Measurements from ENCODE around the gene SUMO1.
"Not testable (repeated sequence)": the region's sequence is repeated elsewhere in the genome, so short reads cannot be mapped to it uniquely, and the experiment has no call there.

SUMO1 gene

GRCh38 chr2:202238234-202239197, at the start of gene SUMO1:
SUMO1 (minus strand) TSS chr2:202238597; CDS start chr2:202238451, 146 bp downstream.
- Histone ChIP-seq H3K36me3 (ENCODE audit: control insufficient read depth in 1 of 2, insufficient read depth in 2 of 2, low read length in 2 of 2) (no peaks in the 10 kb centered on the region), H3K9ac (ENCODE audit: low read depth in 1 of 2, low read length in 2 of 2) (peak within 1 kb of the TSS; percentile 82 to 88), H3K4me1 (ENCODE audit: control insufficient read depth in 1 of 2, insufficient read depth in 2 of 2, low read length in 2 of 2) (peaks cover 6 to 15% of the 10 kb centered on the region in 2 donors), H3K9me3 (ENCODE audit: control insufficient read depth in 1 of 2, low read length in 2 of 2) (no peaks in the 10 kb centered on the region), H3K27ac (ENCODE audit: low read depth, low read length) (peak within 1 kb of the TSS; percentile 70), H3K4me3 (ENCODE audit: low read depth in 1 of 2, low read length in 2 of 2) (peak within 1 kb of the TSS; percentile 88 to 95), H3K27me3 (ENCODE audit: control insufficient read depth in 1 of 2, insufficient read depth in 2 of 2, low read length in 2 of 2) (no peaks in the 10 kb centered on the region)

- no peak overlapping the region for H3K4me3 ChIP-seq (ENCODE audit: low read depth in 1 of 2, low read length in 2 of 2)
- H3K27me3 ChIP-seq (ENCODE audit: control insufficient read depth in 1 of 2, insufficient read depth in 2 of 2, low read length in 2 of 2) = no peaks in the 10 kb centered on the region
- H3K27ac ChIP-seq (ENCODE audit: low read depth, low read length) = no peak overlapping the region
- peaks cover 39 to 93% of the 10 kb centered on the region in 2 donors for H3K36me3 ChIP-seq (ENCODE audit: control insufficient read depth in 1 of 2, insufficient read depth in 2 of 2, low read length in 2 of 2)
- H3K4me1 ChIP-seq (ENCODE audit: control insufficient read depth in 1 of 2, insufficient read depth in 2 of 2, low read length in 2 of 2) = no peaks in the 10 kb centered on the region
- H3K9me3 ChIP-seq (ENCODE audit: control insufficient read depth in 1 of 2, low read length in 2 of 2) = no peaks in the 10 kb centered on the region
- no peak overlapping the region for H3K9ac ChIP-seq (ENCODE audit: low read depth in 1 of 2, low read length in 2 of 2)
Measured at GRCh38 chr2:202286595-202286994, 48.2 kb upstream of the SUMO1 start.

DNA sequence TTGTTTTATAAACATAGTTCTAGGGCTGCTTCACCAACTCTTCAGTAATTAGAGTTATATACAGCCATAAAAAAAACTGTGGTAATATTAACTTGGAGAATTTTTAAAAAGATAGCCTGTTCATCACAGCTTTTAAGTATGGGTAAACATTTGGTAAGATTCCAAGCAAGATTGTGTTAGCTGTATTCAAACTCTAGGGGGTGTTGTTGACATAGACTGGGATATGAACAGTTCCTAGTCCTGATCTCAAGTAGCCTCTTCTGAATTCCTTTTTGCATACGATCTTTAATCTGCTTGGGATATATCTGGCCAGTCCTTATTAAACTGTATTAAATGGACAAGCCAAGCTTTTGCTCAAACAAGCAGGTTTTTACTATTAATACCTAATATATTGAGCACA, 40.5 kb upstream of the SUMO1 start:
- peaks cover 7 to 68% of the 10 kb centered on the region in 2 donors for H3K36me3 ChIP-seq (ENCODE audit: control insufficient read depth in 1 of 2, insufficient read depth in 2 of 2, low read length in 2 of 2)

GRCh38 chr2:202278036-202278760, 39.8 kb upstream of the SUMO1 start:
- H3K4me1 ChIP-seq (ENCODE audit: control insufficient read depth in 1 of 2, insufficient read depth in 2 of 2, low read length in 2 of 2) = no peaks in the 10 kb centered on the region
- H3K27me3 ChIP-seq (ENCODE audit: control insufficient read depth in 1 of 2, insufficient read depth in 2 of 2, low read length in 2 of 2) = no peaks in the 10 kb centered on the region
- no peak overlapping the region for H3K4me3 ChIP-seq (ENCODE audit: low read depth in 1 of 2, low read length in 2 of 2)
- H3K27ac ChIP-seq (ENCODE audit: low read depth, low read length) = no peak overlapping the region
- peaks cover 7 to 60% of the 10 kb centered on the region in 2 donors for H3K36me3 ChIP-seq (ENCODE audit: control insufficient read depth in 1 of 2, insufficient read depth in 2 of 2, low read length in 2 of 2)
- no peaks in the 10 kb centered on the region for H3K9me3 ChIP-seq (ENCODE audit: control insufficient read depth in 1 of 2, low read length in 2 of 2)
- no peak overlapping the region for H3K9ac ChIP-seq (ENCODE audit: low read depth in 1 of 2, low read length in 2 of 2)

More for the DNA sequence above, 40.5 kb upstream of the SUMO1 start:
- Histone ChIP-seq H3K9me3 (ENCODE audit: control insufficient read depth in 1 of 2, low read length in 2 of 2) (no peaks in the 10 kb centered on the region), H3K9ac (ENCODE audit: low read depth in 1 of 2, low read length in 2 of 2) (no peak overlapping the region), H3K27me3 (ENCODE audit: control insufficient read depth in 1 of 2, insufficient read depth in 2 of 2, low read length in 2 of 2) (no peaks in the 10 kb centered on the region), H3K27ac (ENCODE audit: low read depth, low read length) (no peak overlapping the region), H3K4me3 (ENCODE audit: low read depth in 1 of 2, low read length in 2 of 2) (no peak overlapping the region), H3K4me1 (ENCODE audit: control insufficient read depth in 1 of 2, insufficient read depth in 2 of 2, low read length in 2 of 2) (no peaks in the 10 kb centered on the region)

DNA sequence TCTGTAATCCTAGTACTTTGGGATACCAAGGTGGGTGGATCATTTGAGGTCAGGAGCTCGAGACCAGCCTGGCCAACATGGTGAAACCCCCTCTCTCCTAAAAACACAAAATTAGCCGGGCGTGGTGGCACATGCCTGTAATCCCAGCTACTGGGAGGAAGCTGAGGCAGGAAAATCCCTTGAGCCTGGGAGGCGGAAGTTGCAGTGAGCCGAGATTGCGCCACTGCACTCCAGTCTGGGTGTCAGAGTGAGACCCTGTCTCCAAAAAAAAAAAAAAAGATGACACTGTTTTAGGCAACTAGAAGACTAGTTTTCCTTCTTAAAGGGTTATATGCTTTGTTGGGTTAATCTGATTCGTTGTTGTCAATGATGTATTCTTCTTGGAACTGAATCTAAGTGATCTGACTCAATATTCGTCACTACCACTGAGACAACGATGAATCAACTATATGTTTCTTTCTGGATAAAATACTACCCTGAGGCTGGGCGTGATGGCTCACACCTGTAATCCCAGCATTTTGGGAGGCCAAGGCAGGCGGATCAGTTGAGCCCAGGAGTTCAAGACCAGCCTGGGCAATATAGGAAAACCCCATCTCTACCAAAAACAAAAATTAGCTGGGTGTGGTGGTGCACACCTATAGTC, 37.8 kb upstream of the SUMO1 start:
- H3K27ac ChIP-seq (ENCODE audit: low read depth, low read length); H3K4me3 ChIP-seq (ENCODE audit: low read depth in 1 of 2, low read length in 2 of 2); H3K4me1 ChIP-seq (ENCODE audit: control insufficient read depth in 1 of 2, insufficient read depth in 2 of 2, low read length in 2 of 2); H3K9me3 ChIP-seq (ENCODE audit: control insufficient read depth in 1 of 2, low read length in 2 of 2); H3K9ac ChIP-seq (ENCODE audit: low read depth in 1 of 2, low read length in 2 of 2); H3K27me3 ChIP-seq (ENCODE audit: control insufficient read depth in 1 of 2, insufficient read depth in 2 of 2, low read length in 2 of 2): not testable (repeated sequence)
- peaks cover 3 to 42% of the 10 kb centered on the region in 2 donors for H3K36me3 ChIP-seq (ENCODE audit: control insufficient read depth in 1 of 2, insufficient read depth in 2 of 2, low read length in 2 of 2)

DNA sequence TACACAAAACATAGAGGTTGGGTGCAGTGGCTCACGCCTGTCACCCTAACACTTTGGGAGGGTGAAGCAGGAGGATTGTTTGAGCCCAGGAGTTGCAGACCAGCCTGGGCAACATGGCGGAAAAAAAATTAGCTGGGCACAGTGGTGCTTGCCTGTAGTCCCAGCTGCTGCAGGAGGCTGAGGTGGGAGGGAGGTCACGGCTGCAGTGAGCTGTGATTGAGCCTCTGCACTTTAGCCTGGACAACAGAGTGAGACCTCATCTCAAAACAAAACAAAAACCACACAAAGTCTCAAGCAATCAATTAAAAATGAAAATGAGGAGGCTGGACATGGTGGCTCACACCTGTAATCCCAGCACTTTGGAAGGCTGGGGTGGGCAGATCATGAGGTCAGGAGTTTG, 32.1 kb upstream of the SUMO1 start:
- H3K27ac ChIP-seq (ENCODE audit: low read depth, low read length) = no peak overlapping the region
- no peak overlapping the region for H3K9ac ChIP-seq (ENCODE audit: low read depth in 1 of 2, low read length in 2 of 2)
- H3K4me1 ChIP-seq (ENCODE audit: control insufficient read depth in 1 of 2, insufficient read depth in 2 of 2, low read length in 2 of 2) = peaks cover 13 to 17% of the 10 kb centered on the region in 2 donors
- H3K27me3 ChIP-seq (ENCODE audit: control insufficient read depth in 1 of 2, insufficient read depth in 2 of 2, low read length in 2 of 2) = no peaks in the 10 kb centered on the region
- H3K4me3 ChIP-seq (ENCODE audit: low read depth in 1 of 2, low read length in 2 of 2) = no peak overlapping the region
- H3K9me3 ChIP-seq (ENCODE audit: control insufficient read depth in 1 of 2, low read length in 2 of 2) = no peaks in the 10 kb centered on the region
- peaks cover 0 to 4% of the 10 kb centered on the region in 2 donors for H3K36me3 ChIP-seq (ENCODE audit: control insufficient read depth in 1 of 2, insufficient read depth in 2 of 2, low read length in 2 of 2)

GRCh38 chr2:202269585-202269984, 31.2 kb upstream of the SUMO1 start:
- H3K27ac ChIP-seq (ENCODE audit: low read depth, low read length) = no peak overlapping the region
- H3K9ac ChIP-seq (ENCODE audit: low read depth in 1 of 2, low read length in 2 of 2) = no peak overlapping the region

GRCh38 chr2:202267495-202267894, 29.1 kb upstream of the SUMO1 start:
- Histone ChIP-seq H3K9ac (ENCODE audit: low read depth in 1 of 2, low read length in 2 of 2) (peak overlapping the region; percentile 87 to 97), H3K4me3 (ENCODE audit: low read depth in 1 of 2, low read length in 2 of 2) (peak overlapping the region; percentile 84 to 99), H3K27ac (ENCODE audit: low read depth, low read length) (no peak overlapping the region), H3K9me3 (ENCODE audit: control insufficient read depth in 1 of 2, low read length in 2 of 2) (no peaks in the 10 kb centered on the region), H3K27me3 (ENCODE audit: control insufficient read depth in 1 of 2, insufficient read depth in 2 of 2, low read length in 2 of 2) (no peaks in the 10 kb centered on the region), H3K36me3 (ENCODE audit: control insufficient read depth in 1 of 2, insufficient read depth in 2 of 2, low read length in 2 of 2) (no peaks in the 10 kb centered on the region), H3K4me1 (ENCODE audit: control insufficient read depth in 1 of 2, insufficient read depth in 2 of 2, low read length in 2 of 2) (peaks cover 13 to 17% of the 10 kb centered on the region in 2 donors)

More at GRCh38 chr2:202269585-202269984, 31.2 kb upstream of the SUMO1 start:
- Histone ChIP-seq H3K4me3 (ENCODE audit: low read depth in 1 of 2, low read length in 2 of 2) (peak overlapping the region in 1 of 2 donors; percentile 29), H3K36me3 (ENCODE audit: control insufficient read depth in 1 of 2, insufficient read depth in 2 of 2, low read length in 2 of 2) (no peaks in the 10 kb centered on the region), H3K4me1 (ENCODE audit: control insufficient read depth in 1 of 2, insufficient read depth in 2 of 2, low read length in 2 of 2) (peaks cover 13 to 17% of the 10 kb centered on the region in 2 donors), H3K9me3 (ENCODE audit: control insufficient read depth in 1 of 2, low read length in 2 of 2) (no peaks in the 10 kb centered on the region), H3K27me3 (ENCODE audit: control insufficient read depth in 1 of 2, insufficient read depth in 2 of 2, low read length in 2 of 2) (no peaks in the 10 kb centered on the region)

DNA sequence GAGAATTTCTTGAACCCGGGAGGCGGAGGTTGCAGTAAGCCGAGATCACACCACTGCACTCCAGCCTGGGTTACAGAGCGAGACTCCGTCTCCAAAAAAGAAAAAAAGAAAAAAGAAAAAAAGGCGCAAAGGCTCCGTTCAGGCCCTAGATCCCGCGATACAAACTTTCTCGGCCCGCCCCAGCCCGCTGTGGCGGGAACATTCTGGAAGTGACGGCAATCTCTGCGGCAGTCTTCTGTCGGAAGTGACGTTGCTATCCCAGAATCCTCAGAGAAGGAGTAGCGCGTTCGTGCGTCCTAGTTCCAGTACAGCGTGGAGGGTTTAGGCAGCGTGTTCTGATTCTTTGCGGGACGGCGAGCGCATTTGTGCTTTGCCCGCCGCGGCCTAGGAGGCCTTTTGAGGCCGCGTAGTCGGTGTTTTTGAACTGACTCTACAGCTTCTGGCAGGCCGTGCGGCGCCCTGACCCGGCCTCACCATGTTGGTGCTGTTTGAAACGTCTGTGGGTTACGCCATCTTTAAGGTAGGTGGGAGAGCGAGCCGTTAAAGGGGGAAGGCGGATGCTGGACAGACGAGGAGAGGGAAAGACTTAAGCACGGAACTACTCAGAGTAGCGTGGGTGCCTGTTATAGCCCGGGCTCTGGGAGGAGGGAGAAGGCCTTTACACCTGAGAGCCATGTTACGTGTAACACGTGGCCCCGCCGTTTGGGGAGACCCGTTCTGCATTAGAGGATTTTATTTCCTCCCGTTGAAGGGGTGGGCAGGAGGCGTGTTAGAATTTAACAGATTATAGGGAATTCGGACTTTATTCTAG, 27.3 kb upstream of the SUMO1 start, which contains the start of gene NOP58:
NOP58 (plus strand) TSS at position 297 of the 811 bp plus-strand sequence; CDS start at position 476, 179 bp downstream.
- Histone ChIP-seq H3K27ac (ENCODE audit: low read depth, low read length) (peak within 1 kb of the TSS; percentile 93), H3K27me3 (ENCODE audit: control insufficient read depth in 1 of 2, insufficient read depth in 2 of 2, low read length in 2 of 2) (no peaks in the 10 kb centered on the region), H3K36me3 (ENCODE audit: control insufficient read depth in 1 of 2, insufficient read depth in 2 of 2, low read length in 2 of 2) (no peaks in the 10 kb centered on the region), H3K9me3 (ENCODE audit: control insufficient read depth in 1 of 2, low read length in 2 of 2) (no peaks in the 10 kb centered on the region), H3K4me3 (ENCODE audit: low read depth in 1 of 2, low read length in 2 of 2) (peak within 1 kb of the TSS; percentile 84 to 99), H3K4me1 (ENCODE audit: control insufficient read depth in 1 of 2, insufficient read depth in 2 of 2, low read length in 2 of 2) (peaks cover 13 to 17% of the 10 kb centered on the region in 2 donors), H3K9ac (ENCODE audit: low read depth in 1 of 2, low read length in 2 of 2) (peak within 1 kb of the TSS; percentile 87 to 97)

Data from duodenal mucosa (tissue), 2 donors.